ENCODE measurements around the gene ITGA4. TPM values are rescaled to one million over a fixed set of nuclear protein-coding genes. Genes with fewer than 3 reads are reported as not detected.
A peak's percentile ranks its signal among the peaks of the same experiment; 100 is the strongest.

ITGA4 gene
- polyA plus RNA-seq, 1 experiment, result 17.6 TPM

DNA sequence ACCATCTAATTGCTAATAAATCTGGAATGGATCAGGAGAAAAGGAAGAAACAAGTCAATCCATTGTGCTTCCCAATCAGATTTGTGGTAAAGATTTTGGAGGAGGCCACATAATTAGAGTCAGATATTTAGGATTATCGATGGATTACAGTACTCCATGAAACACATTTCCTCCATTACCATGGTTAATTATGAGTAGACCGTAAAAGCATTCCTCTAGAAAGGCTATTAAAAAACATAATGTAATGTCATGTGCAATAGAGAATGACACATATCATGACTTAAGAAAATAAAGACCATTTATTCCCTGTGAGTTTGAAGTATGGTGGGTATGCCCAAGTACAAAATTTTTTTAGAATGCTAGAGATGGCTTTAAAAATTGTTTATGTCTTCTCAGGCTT lies 96.1 kb downstream of the ITGA4 start:
- peak; percentile 17 for DNase-seq (ENCODE audit: low read depth)
- no peak overlapping the region for H3K4me3 ChIP-seq (ENCODE audit: low read depth, low read length)
- POLR2A ChIA-PET, result no interaction called here
- H3K27me3 ChIP-seq (ENCODE audit: control insufficient read depth, insufficient read depth, low read length), result no peaks in the 10 kb centered on the region
- CTCF ChIA-PET, result interaction anchor here (0.6 kb wide), 1 partner anchor 209 kb away, joined by 3 read pairs; no protein-coding TSS in a partner anchor
- TF ChIP-seq, protein P1, sequence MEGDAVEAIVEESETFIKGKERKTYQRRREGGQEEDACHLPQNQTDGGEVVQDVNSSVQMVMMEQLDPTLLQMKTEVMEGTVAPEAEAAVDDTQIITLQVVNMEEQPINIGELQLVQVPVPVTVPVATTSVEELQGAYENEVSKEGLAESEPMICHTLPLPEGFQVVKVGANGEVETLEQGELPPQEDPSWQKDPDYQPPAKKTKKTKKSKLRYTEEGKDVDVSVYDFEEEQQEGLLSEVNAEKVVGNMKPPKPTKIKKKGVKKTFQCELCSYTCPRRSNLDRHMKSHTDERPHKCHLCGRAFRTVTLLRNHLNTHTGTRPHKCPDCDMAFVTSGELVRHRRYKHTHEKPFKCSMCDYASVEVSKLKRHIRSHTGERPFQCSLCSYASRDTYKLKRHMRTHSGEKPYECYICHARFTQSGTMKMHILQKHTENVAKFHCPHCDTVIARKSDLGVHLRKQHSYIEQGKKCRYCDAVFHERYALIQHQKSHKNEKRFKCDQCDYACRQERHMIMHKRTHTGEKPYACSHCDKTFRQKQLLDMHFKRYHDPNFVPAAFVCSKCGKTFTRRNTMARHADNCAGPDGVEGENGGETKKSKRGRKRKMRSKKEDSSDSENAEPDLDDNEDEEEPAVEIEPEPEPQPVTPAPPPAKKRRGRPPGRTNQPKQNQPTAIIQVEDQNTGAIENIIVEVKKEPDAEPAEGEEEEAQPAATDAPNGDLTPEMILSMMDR (IDR thresholded peaks at IDR 0.05; ENCODE audit: insufficient read depth, low read depth, low read length), result no peak
- no peaks in the 10 kb centered on the region for H3K36me3 ChIP-seq (ENCODE audit: control insufficient read depth, insufficient read depth, low read length)

DNA sequence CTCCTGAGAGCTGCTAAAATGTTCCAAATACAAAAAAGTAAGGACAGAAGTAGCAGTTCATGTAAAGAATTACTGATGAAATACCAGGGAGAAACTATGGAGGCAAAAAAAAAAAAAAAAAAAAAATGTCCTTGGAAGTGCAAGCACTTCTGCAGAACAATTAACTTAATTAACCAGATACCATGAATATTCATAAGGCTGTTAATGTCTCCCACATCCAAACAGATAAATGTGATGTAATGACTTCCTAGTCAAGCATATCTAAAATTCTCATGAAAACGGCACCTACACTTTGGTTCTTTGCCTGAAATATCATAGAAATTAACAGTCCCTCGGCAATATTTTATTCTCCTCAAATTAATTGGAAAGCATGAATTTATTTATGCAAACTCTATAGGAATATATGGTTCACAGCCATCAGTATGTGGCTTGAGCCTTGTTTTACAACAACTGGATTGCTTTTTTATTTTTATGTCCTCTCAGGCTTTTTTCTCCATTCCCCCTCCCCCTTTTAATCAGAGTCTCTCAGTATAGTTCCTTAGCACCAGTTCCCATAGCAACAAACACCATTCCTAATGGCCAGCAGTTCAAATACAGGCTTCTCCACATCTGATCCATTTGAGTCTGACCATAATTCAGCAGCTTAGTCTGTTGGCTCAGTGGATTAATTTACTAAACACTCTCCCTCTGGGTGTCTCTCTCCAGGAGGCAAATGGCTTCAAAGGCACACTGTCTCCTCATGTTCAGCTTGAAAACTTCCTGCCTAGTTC lies 97.1 kb downstream of the ITGA4 start:
- ChIA-PET POLR2A (no interaction called here), CTCF (no interaction called here)
- no peak for DNase-seq (ENCODE audit: low read depth)
- TF ChIP-seq, protein P1 (IDR thresholded peaks at IDR 0.05; ENCODE audit: insufficient read depth, low read depth, low read length), result no peak
- Histone ChIP-seq H3K27me3 (ENCODE audit: control insufficient read depth, insufficient read depth, low read length) (no peaks in the 10 kb centered on the region), H3K4me3 (ENCODE audit: low read depth, low read length) (no peak overlapping the region), H3K36me3 (ENCODE audit: control insufficient read depth, insufficient read depth, low read length) (no peaks in the 10 kb centered on the region)

DNA sequence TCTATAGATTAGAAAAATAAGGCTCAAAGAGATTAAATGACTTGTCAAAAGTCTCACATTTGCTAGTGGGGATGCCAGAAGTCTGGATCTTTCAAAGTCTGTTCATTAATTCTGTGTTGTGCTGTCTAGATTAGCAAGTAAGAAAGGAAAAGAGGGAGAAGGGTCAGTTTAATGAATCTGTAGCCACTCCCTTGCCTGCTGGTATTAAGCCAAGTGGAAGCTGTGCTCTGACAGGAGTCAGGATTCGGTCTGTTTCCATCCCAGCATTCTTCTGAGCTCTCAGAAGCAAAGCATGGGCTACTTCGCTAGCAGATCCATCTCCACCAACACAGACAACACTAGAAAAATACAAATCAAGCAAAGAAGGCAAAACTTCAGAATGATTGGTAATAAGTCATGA lies 101.2 kb downstream of the ITGA4 start:
- DNase-seq (ENCODE audit: low read depth), result no peak
- CTCF ChIA-PET, result interaction anchor here (1.1 kb wide), 1 partner anchor 15 kb away, joined by 3 read pairs; no protein-coding TSS in a partner anchor
- no peak overlapping the region for H3K4me3 ChIP-seq (ENCODE audit: low read depth, low read length)
- POLR2A ChIA-PET, result interaction anchor here (0.7 kb wide), 1 partner anchor 231 kb away, joined by 3 read pairs; no protein-coding TSS in a partner anchor
- TF ChIP-seq, protein P1 (IDR thresholded peaks at IDR 0.05; ENCODE audit: insufficient read depth, low read depth, low read length), result no peak
- no peaks in the 10 kb centered on the region for H3K36me3 ChIP-seq (ENCODE audit: control insufficient read depth, insufficient read depth, low read length)
- no peaks in the 10 kb centered on the region for H3K27me3 ChIP-seq (ENCODE audit: control insufficient read depth, insufficient read depth, low read length)

DNA sequence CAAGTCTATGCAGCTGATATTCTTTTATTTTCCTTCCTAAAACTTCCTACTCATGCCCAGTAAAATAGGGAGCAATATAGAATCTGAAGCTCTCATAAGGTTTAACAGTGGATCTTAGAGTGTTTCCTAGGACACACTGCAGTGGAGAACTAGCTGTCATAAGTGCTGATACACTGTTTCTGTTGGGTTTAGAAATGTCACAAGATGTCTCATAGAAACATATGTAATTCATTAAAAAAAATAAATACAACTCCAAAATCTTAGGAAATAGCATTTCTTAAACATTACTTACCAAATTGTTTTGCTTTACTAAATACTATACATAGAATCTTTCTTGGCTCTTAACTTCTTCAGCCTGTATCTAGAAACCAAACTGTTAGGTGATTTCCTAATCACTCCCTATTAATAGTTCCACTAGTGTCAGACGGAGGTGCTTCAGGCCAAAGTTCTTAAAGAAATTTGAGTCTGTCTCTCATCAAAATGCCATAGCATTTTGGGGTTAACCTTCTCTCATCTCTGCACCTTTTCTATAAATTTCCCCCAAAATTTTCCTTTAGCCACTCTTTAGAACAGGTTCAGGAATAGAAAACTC lies 106.0 kb downstream of the ITGA4 start:
- ChIA-PET POLR2A (no interaction called here), CTCF (interaction anchor here (1.3 kb wide), 1 partner anchor 9 kb away, joined by 4 read pairs; no protein-coding TSS in a partner anchor)
- Histone ChIP-seq H3K4me3 (ENCODE audit: low read depth, low read length) (no peak overlapping the region), H3K36me3 (ENCODE audit: control insufficient read depth, insufficient read depth, low read length) (no peaks in the 10 kb centered on the region), H3K27me3 (ENCODE audit: control insufficient read depth, insufficient read depth, low read length) (no peaks in the 10 kb centered on the region)
- TF ChIP-seq, protein P1 (IDR thresholded peaks at IDR 0.05; ENCODE audit: insufficient read depth, low read depth, low read length), result no peak
- DNase-seq (ENCODE audit: low read depth), result no peak

DNA sequence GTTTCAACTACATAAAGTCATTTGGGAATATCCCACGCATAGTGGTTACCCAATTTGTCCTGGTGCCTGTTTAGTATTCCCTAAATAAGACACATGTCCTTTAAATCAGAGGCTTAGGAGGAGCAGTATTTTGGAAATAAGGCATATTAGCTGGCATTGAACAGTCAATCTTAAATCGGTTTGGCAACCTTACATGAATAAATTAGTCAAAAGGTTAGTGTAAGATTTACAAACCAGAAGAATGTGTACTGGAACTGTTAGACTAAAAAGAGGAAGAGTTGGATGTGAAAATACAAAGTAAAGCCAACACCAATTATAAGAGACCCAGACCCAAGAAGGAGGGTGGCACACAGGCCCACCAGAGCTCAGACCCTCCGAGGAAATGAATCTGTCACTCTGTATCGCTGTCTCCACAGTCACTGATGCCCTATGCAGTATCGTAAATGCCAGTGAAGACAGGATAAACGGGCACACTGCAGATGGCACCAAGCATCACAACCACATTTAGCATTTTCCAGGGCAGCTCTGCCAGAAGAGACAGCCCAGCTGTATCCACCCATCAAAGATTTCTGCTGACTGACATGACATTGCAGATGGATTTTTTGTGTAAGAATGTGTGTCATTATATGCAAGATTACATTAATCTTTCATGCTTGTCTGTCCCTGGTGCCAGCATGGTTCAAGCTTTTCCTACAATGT lies 109.3 kb downstream of the ITGA4 start:
- CTCF ChIA-PET, result no interaction called here
- H3K36me3 ChIP-seq (ENCODE audit: control insufficient read depth, insufficient read depth, low read length), result no peaks in the 10 kb centered on the region
- no peak overlapping the region for H3K4me3 ChIP-seq (ENCODE audit: low read depth, low read length)
- TF ChIP-seq, protein P1 (IDR thresholded peaks at IDR 0.05; ENCODE audit: insufficient read depth, low read depth, low read length), result no peak
- POLR2A ChIA-PET, result no interaction called here
- H3K27me3 ChIP-seq (ENCODE audit: control insufficient read depth, insufficient read depth, low read length), result no peaks in the 10 kb centered on the region
- DNase-seq (ENCODE audit: low read depth), result no peak
